Esophagus muscularis mucosa (tissue), 4 donors: Measurements from ENCODE around the gene AGAP1. TPM values are rescaled to one million over a fixed set of nuclear protein-coding genes. Genes with fewer than 3 reads are reported as not detected.
A peak's percentile ranks its signal among the peaks of the same experiment; 100 is the strongest.

Experiments used
- DNase-seq: peaks from one replicate; pipeline ENCODE4 v3.0.0-alpha.2; 2017; ENCODE audit errors: extremely low spot score
- H3K27ac ChIP-seq, 4 donors: fragments of 200-600 bp; sonication (generic); replicated peaks in 1 of 4; 1 replicate in 3 of 4; 2 replicates in 1 of 4; pipeline ENCODE4 v1.5.1; 2016 to 2019; ENCODE audit warnings: mild to moderate bottlenecking in 1 of 4
- H3K27me3 ChIP-seq, 4 donors: fragments of 200-600 bp; sonication (generic); one replicate each; pipeline versions ENCODE4 v1.5.1 to v1.6.0; 2016 to 2019
- H3K36me3 ChIP-seq, 4 donors: fragments of 200-600 bp; sonication (generic); one replicate each; pipeline ENCODE4 v1.5.1; 2016 to 2019
- H3K4me1 ChIP-seq, 4 donors: fragments of 200-600 bp; sonication (generic); one replicate each; pipeline ENCODE4 v1.5.1; 2016 to 2019
- H3K4me3 ChIP-seq, 4 donors: fragments of 200-600 bp; sonication (generic); 1 replicate in 2 of 4; 2 replicates in 2 of 4; pipeline ENCODE4 v1.5.1; 2016 to 2019; ENCODE audit warnings: mild to moderate bottlenecking in 4 of 4, moderate library complexity in 1 of 4
- H3K9me3 ChIP-seq, 4 donors: fragments of 200-600 bp; sonication (generic); 1 replicate in 3 of 4; 2 replicates in 1 of 4; pipeline ENCODE4 v1.5.1; 2016 to 2019
- CTCF ChIP-seq, 3 experiments: fragments of 200-600 bp in 2 of 3; fragments of 450-650 bp in 1 of 3; sonication (generic) in 2 of 3; IDR thresholded peaks; one replicate each; pipeline ENCODE4 v1.5.1; 2017 to 2019; ENCODE audit warnings: antibody characterized with exemption in 3 of 3, mild to moderate bottlenecking in 2 of 3, moderate library complexity in 1 of 3
- EP300 ChIP-seq: sonication (generic); formaldehyde crosslinking; IDR thresholded peaks from one replicate; pipeline ENCODE4 v1.6.1; 2017; ENCODE audit warnings: antibody characterized with exemption
- POLR2A ChIP-seq: fragments of 450-650 bp; IDR thresholded peaks from one replicate; pipeline ENCODE4 v1.6.1; 2017; ENCODE audit warnings: antibody characterized with exemption, moderate library complexity, mild to moderate bottlenecking, low read depth
- POLR2AphosphoS5 ChIP-seq, 2 donors: sonication (generic); formaldehyde crosslinking; IDR thresholded peaks; one replicate each; pipeline ENCODE4 v1.6.1; 2017; ENCODE audit warnings: antibody characterized with exemption in 2 of 2
- WGBS: methylation state at CpG from one replicate; pipeline ENCODE4 v1.1.5; 2018; 5-methylcytosine and 5-hydroxymethylcytosine counted together
- intact Hi-C: fragments of 100-400 bp; cut with DNase I; formaldehyde crosslinking; loops from one replicate; pipeline ENCODE4 v1.15.1; 2023
- total RNA-seq, 4 donors: library from RNA; depleted of rRNA; stranded (reverse); fragments of >200 nt; gene quantifications; one replicate each; pipeline versions ENCODE4 v1.1.0 to v1.2.1, GENCODE V29; 2016

The AGAP1 gene
- total RNA-seq, 4 donors from 2014 or later: 37.9 to 62.4 (median 47.2) TPM

- intact Hi-C loops: no loop called here
- no peaks in the 10 kb centered on the region for H3K36me3 ChIP-seq
- H3K4me1 ChIP-seq: peaks cover 40 to 83% (median 70%) of the 10 kb centered on the region in 4 donors
- no peak overlapping the region for H3K27ac ChIP-seq
- peaks cover 13 to 100% (median 98%) of the 10 kb centered on the region in 4 donors for H3K27me3 ChIP-seq
- H3K4me3 ChIP-seq: no peak overlapping the region
- H3K9me3 ChIP-seq: no peaks in the 10 kb centered on the region
- no peak for TF ChIP-seq CTCF (IDR thresholded peaks at IDR 0.05)
- TF ChIP-seq POLR2AphosphoS5 (IDR thresholded peaks at IDR 0.05): no peak
- TF ChIP-seq EP300: no peak
- TF ChIP-seq POLR2A: no peak
- WGBS: 7% methylated on average over 30 of the region's 38 CpGs
- no peak for DNase-seq
These were observed 676.1 kb downstream of the AGAP1 start for GRCh38 chr2:236169741-236170589.

- 9% methylated on average over 19 of the region's 21 CpGs for WGBS
- Histone ChIP-seq H3K36me3 (no peaks in the 10 kb centered on the region), H3K27ac (no peak overlapping the region), H3K4me3 (no peak overlapping the region), H3K27me3 (peaks cover 13 to 100% (median 98%) of the 10 kb centered on the region in 4 donors), H3K9me3 (no peaks in the 10 kb centered on the region), H3K4me1 (peaks cover 37 to 76% (median 66%) of the 10 kb centered on the region in 4 donors)
- no peak for DNase-seq
- intact Hi-C loops: no loop called here
- TF ChIP-seq EP300 (no peak), POLR2AphosphoS5 (IDR thresholded peaks at IDR 0.05) (no peak), CTCF (IDR thresholded peaks at IDR 0.05) (no peak), POLR2A (no peak)
These were observed 676.8 kb downstream of the AGAP1 start for GRCh38 chr2:236170590-236171165.

GRCh38 chr2:236171181-236171679, 677.4 kb downstream of the AGAP1 start:
- intact Hi-C loops: no loop called here
- Histone ChIP-seq H3K4me1 (peaks cover 31 to 70% (median 60%) of the 10 kb centered on the region in 4 donors), H3K36me3 (no peaks in the 10 kb centered on the region), H3K4me3 (peak overlapping the region in 1 of 4 donors; percentile 13), H3K27me3 (peaks cover 8 to 100% (median 93%) of the 10 kb centered on the region in 4 donors), H3K27ac (no peak overlapping the region), H3K9me3 (no peaks in the 10 kb centered on the region)
- WGBS: 5% methylated on average over 23 of the region's 27 CpGs
- no peak for DNase-seq
- TF ChIP-seq POLR2AphosphoS5 (IDR thresholded peaks at IDR 0.05) (no peak), CTCF (IDR thresholded peaks at IDR 0.05) (no peak), POLR2A (no peak), EP300 (no peak)

- TF ChIP-seq POLR2A (no peak), CTCF (IDR thresholded peaks at IDR 0.05) (no peak), EP300 (no peak), POLR2AphosphoS5 (IDR thresholded peaks at IDR 0.05) (no peak)
- peaks cover 8 to 100% (median 93%) of the 10 kb centered on the region in 4 donors for H3K27me3 ChIP-seq
- 11% methylated on average over 14 of the region's 16 CpGs for WGBS
These were observed 677.9 kb downstream of the AGAP1 start for GRCh38 chr2:236171680-236172254.

More at GRCh38 chr2:236171680-236172254, 677.9 kb downstream of the AGAP1 start:
- Histone ChIP-seq H3K4me1 (peaks cover 26 to 65% (median 55%) of the 10 kb centered on the region in 4 donors), H3K9me3 (no peaks in the 10 kb centered on the region), H3K36me3 (no peaks in the 10 kb centered on the region), H3K4me3 (peak overlapping the region in 1 of 4 donors; percentile 13), H3K27ac (no peak overlapping the region)
- intact Hi-C loops: no loop called here
- no peak for DNase-seq
